Gastrocnemius medialis (tissue), 4 donors: ENCODE results near the gene MEG3. TPM values are rescaled to one million over a fixed set of nuclear protein-coding genes. Genes with fewer than 3 reads are reported as not detected.
A peak's percentile ranks its signal among the peaks of the same experiment; 100 is the strongest.

Source experiments
- ATAC-seq, 2 donors: fragments of 150-250 bp; one replicate each; pipeline ENCODE4 v1.9.1; 2016
- DNase-seq, 2 donors: peaks; one replicate each; pipeline ENCODE4 v3.0.0-alpha.2; 2019
- H3K27ac ChIP-seq, 4 donors: fragments of 200-600 bp; sonication (generic); 1 replicate in 1 of 4; 2 replicates in 3 of 4; pipeline ENCODE4 v1.5.1; 2016 to 2018; ENCODE audit warnings: mild to moderate bottlenecking in 2 of 4, moderate library complexity in 1 of 4
- H3K27me3 ChIP-seq, 3 donors: fragments of 200-600 bp; sonication (generic) in 2 of 3; 1 replicate in 1 of 3; 2 replicates in 2 of 3; pipeline versions ENCODE4 v1.5.1 to v1.6.0; 2016 to 2019; ENCODE audit warnings: mild to moderate bottlenecking in 1 of 3, moderate library complexity in 1 of 3
- H3K36me3 ChIP-seq, 2 donors: fragments of 200-600 bp; sonication (generic) in 1 of 2; one replicate each; pipeline ENCODE4 v1.5.1; 2017 to 2018
- H3K4me1 ChIP-seq, 2 donors: fragments of 200-600 bp; sonication (generic) in 1 of 2; one replicate each; pipeline ENCODE4 v1.5.1; 2016 to 2017; ENCODE audit warnings: mild to moderate bottlenecking in 2 of 2
- H3K4me3 ChIP-seq, 4 donors: fragments of 200-600 bp; sonication (generic) in 3 of 4; 1 replicate in 1 of 4; 2 replicates in 3 of 4; pipeline ENCODE4 v1.5.1; 2016 to 2019; ENCODE audit warnings: mild to moderate bottlenecking in 2 of 4
- H3K9me3 ChIP-seq, 3 donors: fragments of 200-600 bp; sonication (generic) in 2 of 3; 1 replicate in 1 of 3; 2 replicates in 2 of 3; pipeline ENCODE4 v1.5.1; 2016 to 2019
- CTCF ChIP-seq, 5 experiments: fragments of 450-650 bp in 3 of 5; fragments of 200-600 bp in 2 of 5; sonication (generic) in 2 of 5; IDR thresholded peaks in 4 of 5; conservative IDR thresholded peaks in 1 of 5; 1 replicate in 4 of 5; 2 replicates in 1 of 5; pipeline ENCODE4 v1.5.1; 2016 to 2019; ENCODE audit warnings: antibody characterized with exemption in 5 of 5, mild to moderate bottlenecking in 3 of 5, moderate library complexity in 3 of 5
- POLR2A ChIP-seq, 2 donors: fragments of 450-650 bp; IDR thresholded peaks; one replicate each; pipeline ENCODE4 v1.6.1; 2017; ENCODE audit warnings: antibody characterized with exemption in 2 of 2, mild to moderate bottlenecking in 2 of 2, moderate library complexity in 2 of 2
- in situ Hi-C, 4 donors: fragments of 200-750 bp; cut with MboI; loops; one replicate each; pipeline versions ENCODE4 v1.15.0 to v1.8.0; 2017; ENCODE audit warnings: low sequenced_read_pairs in 4 of 4
- intact Hi-C: fragments of 100-400 bp; cut with DNase I; formaldehyde crosslinking; loops from one replicate; pipeline ENCODE4 v1.15.1; 2023; ENCODE audit warnings: low total_unique reads
- total RNA-seq, 4 donors: library from RNA; depleted of rRNA; stranded (reverse); fragments of >200 nt; gene quantifications; one replicate each; pipeline versions ENCODE4 v1.1.0 to v1.2.3, GENCODE V29; 2016

The MEG3 gene
- total RNA-seq, 4 donors from 2014 or later, result 2.7 to 30.7 (median 5.2) TPM

- no peaks in the 10 kb centered on the region for H3K9me3 ChIP-seq
- intact Hi-C loops (no loop called here), in situ Hi-C loops (no loop called here)
- ATAC-seq, result no peak
- no peak for TF ChIP-seq POLR2A (IDR thresholded peaks at IDR 0.05)
- no peak for TF ChIP-seq CTCF (IDR thresholded peaks at IDR 0.05 in 4 of 5, conservative IDR thresholded peaks at IDR 0.05 in 1 of 5)
- H3K4me3 ChIP-seq, result no peak overlapping the region
- no peaks in the 10 kb centered on the region for H3K36me3 ChIP-seq
- H3K4me1 ChIP-seq, result no peaks in the 10 kb centered on the region
- no peaks in the 10 kb centered on the region for H3K27me3 ChIP-seq
- no peak overlapping the region for H3K27ac ChIP-seq
- no peak for DNase-seq
These were observed 19.4 kb downstream of the MEG3 start for GRCh38 chr14:100845341-100845740.

GRCh38 chr14:100846309-100846859 lies 20.5 kb downstream of the MEG3 start:
- no peak for TF ChIP-seq CTCF (IDR thresholded peaks at IDR 0.05 in 4 of 5, conservative IDR thresholded peaks at IDR 0.05 in 1 of 5)
- Histone ChIP-seq H3K27me3 (no peaks in the 10 kb centered on the region), H3K27ac (no peak overlapping the region), H3K36me3 (no peaks in the 10 kb centered on the region), H3K4me3 (no peak overlapping the region), H3K9me3 (no peaks in the 10 kb centered on the region), H3K4me1 (no peaks in the 10 kb centered on the region)
- intact Hi-C loops (no loop called here), in situ Hi-C loops (no loop called here)
- ATAC-seq, result no peak
- DNase-seq, result no peak

- in situ Hi-C loops, result no loop called here
- no peak for ATAC-seq
- no peak for DNase-seq
- intact Hi-C loops, result no loop called here
- Histone ChIP-seq H3K4me1 (no peaks in the 10 kb centered on the region), H3K27ac (no peak overlapping the region), H3K9me3 (no peaks in the 10 kb centered on the region), H3K4me3 (no peak overlapping the region), H3K36me3 (no peaks in the 10 kb centered on the region), H3K27me3 (no peaks in the 10 kb centered on the region)
- TF ChIP-seq POLR2A (IDR thresholded peaks at IDR 0.05) (no peak), CTCF (IDR thresholded peaks at IDR 0.05 in 4 of 5, conservative IDR thresholded peaks at IDR 0.05 in 1 of 5) (no peak)
These were observed 23.3 kb downstream of the MEG3 start for GRCh38 chr14:100849115-100849781.

GRCh38 chr14:100850841-100851585 lies 25.1 kb downstream of the MEG3 start:
- intact Hi-C loops (no loop called here), in situ Hi-C loops (loop anchor here in 1 of 4 donors (25.0 kb wide), 1 partner anchor 761 kb away; no protein-coding TSS in a partner anchor)
- H3K9me3 ChIP-seq, result no peaks in the 10 kb centered on the region
- no peak for TF ChIP-seq POLR2A (IDR thresholded peaks at IDR 0.05)
- TF ChIP-seq CTCF (IDR thresholded peaks at IDR 0.05 in 4 of 5, conservative IDR thresholded peaks at IDR 0.05 in 1 of 5), result peak; percentile 61 to 71 (median 65)
- H3K4me1 ChIP-seq, result no peaks in the 10 kb centered on the region
- no peaks in the 10 kb centered on the region for H3K36me3 ChIP-seq
- peak in 1 of 2 donors; percentile 54 for DNase-seq
- no peak overlapping the region for H3K4me3 ChIP-seq
- ATAC-seq, result peak; percentile 39 to 74
- H3K27ac ChIP-seq, result no peak overlapping the region
- H3K27me3 ChIP-seq, result no peaks in the 10 kb centered on the region
